ENCODE results near the gene COL8A2. TPM values are rescaled to one million over a fixed set of nuclear protein-coding genes. Genes with fewer than 3 reads are reported as not detected.

COL8A2 gene
- total and polyA plus RNA-seq, 2 experiments from 2014 or later = 0.05 to 0.57 TPM

DNA sequence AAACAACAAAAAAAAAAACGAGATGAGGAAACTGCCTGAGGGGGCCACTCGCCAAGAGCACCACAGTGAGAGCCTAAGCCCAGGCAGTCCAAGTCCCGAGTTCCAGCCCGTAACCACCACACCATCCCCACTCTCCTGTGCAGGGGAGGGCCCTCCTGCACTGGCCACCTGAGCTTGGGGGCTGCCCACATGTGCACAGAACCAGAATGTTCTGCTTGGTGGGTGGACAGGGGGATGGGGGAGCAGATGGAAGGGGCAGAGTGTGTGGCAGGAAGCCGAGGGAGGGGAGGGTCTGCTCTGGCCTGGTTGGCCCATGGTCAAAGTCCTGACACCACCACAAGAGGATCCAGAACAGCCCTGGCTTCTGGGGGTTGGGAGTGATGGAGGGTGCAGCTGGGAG is 18.8 kb downstream of the COL8A2 start:
- H3K4me1 ChIP-seq (ENCODE audit: low read depth) = no peaks in the 10 kb centered on the region
- no peak for DNase-seq (ENCODE audit: low read depth in 1 of 2, low spot score in 1 of 2)
- H3K9me3 ChIP-seq (ENCODE audit: low read depth) = no peaks in the 10 kb centered on the region
- TF ChIP-seq, protein P1, sequence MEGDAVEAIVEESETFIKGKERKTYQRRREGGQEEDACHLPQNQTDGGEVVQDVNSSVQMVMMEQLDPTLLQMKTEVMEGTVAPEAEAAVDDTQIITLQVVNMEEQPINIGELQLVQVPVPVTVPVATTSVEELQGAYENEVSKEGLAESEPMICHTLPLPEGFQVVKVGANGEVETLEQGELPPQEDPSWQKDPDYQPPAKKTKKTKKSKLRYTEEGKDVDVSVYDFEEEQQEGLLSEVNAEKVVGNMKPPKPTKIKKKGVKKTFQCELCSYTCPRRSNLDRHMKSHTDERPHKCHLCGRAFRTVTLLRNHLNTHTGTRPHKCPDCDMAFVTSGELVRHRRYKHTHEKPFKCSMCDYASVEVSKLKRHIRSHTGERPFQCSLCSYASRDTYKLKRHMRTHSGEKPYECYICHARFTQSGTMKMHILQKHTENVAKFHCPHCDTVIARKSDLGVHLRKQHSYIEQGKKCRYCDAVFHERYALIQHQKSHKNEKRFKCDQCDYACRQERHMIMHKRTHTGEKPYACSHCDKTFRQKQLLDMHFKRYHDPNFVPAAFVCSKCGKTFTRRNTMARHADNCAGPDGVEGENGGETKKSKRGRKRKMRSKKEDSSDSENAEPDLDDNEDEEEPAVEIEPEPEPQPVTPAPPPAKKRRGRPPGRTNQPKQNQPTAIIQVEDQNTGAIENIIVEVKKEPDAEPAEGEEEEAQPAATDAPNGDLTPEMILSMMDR (IDR thresholded peaks at IDR 0.05; ENCODE audit: low read depth, low read length) = no peak
- no peak overlapping the region for H3K27ac ChIP-seq
- H3K27me3 ChIP-seq = no peaks in the 10 kb centered on the region
- no peaks in the 10 kb centered on the region for H3K36me3 ChIP-seq
- no peak overlapping the region for H3K4me3 ChIP-seq

GRCh38 chr1:36101546-36101945 is 23.5 kb downstream of the COL8A2 start:
- no peaks in the 10 kb centered on the region for H3K4me1 ChIP-seq (ENCODE audit: low read depth)
- H3K9me3 ChIP-seq (ENCODE audit: low read depth) = no peaks in the 10 kb centered on the region
- H3K36me3 ChIP-seq = no peaks in the 10 kb centered on the region
- TF ChIP-seq, protein P1 (IDR thresholded peaks at IDR 0.05; ENCODE audit: low read depth, low read length) = no peak
- no peak overlapping the region for H3K4me3 ChIP-seq
- DNase-seq (ENCODE audit: low read depth in 1 of 2, low spot score in 1 of 2) = no peak
- H3K27ac ChIP-seq = no peak overlapping the region
- no peaks in the 10 kb centered on the region for H3K27me3 ChIP-seq

- peaks cover 4% of the 10 kb centered on the region for H3K36me3 ChIP-seq
- no peak for DNase-seq (ENCODE audit: low read depth in 1 of 2, low spot score in 1 of 2)
- H3K4me3 ChIP-seq = no peak overlapping the region
- TF ChIP-seq, protein P1 (IDR thresholded peaks at IDR 0.05; ENCODE audit: low read depth, low read length) = no peak
- no peaks in the 10 kb centered on the region for H3K27me3 ChIP-seq
- H3K9me3 ChIP-seq (ENCODE audit: low read depth) = no peaks in the 10 kb centered on the region
- H3K4me1 ChIP-seq (ENCODE audit: low read depth) = no peaks in the 10 kb centered on the region
- no peak overlapping the region for H3K27ac ChIP-seq
These were observed 24.6 kb downstream of the COL8A2 start for GRCh38 chr1:36100376-36100775.

GRCh38 chr1:36099681-36100341 is 25.2 kb downstream of the COL8A2 start:
- no peak overlapping the region for H3K4me3 ChIP-seq
- H3K27me3 ChIP-seq = no peaks in the 10 kb centered on the region
- DNase-seq (ENCODE audit: low read depth in 1 of 2, low spot score in 1 of 2) = peak; percentile 82 to 84
- no peaks in the 10 kb centered on the region for H3K4me1 ChIP-seq (ENCODE audit: low read depth)
- peaks cover 7% of the 10 kb centered on the region for H3K36me3 ChIP-seq
- H3K27ac ChIP-seq = no peak overlapping the region
- TF ChIP-seq, protein P1 (IDR thresholded peaks at IDR 0.05; ENCODE audit: low read depth, low read length) = peak; percentile 65
- H3K9me3 ChIP-seq (ENCODE audit: low read depth) = no peaks in the 10 kb centered on the region

- Histone ChIP-seq H3K4me1 (ENCODE audit: low read depth) (no peaks in the 10 kb centered on the region), H3K9me3 (ENCODE audit: low read depth) (no peaks in the 10 kb centered on the region), H3K27ac (no peak overlapping the region), H3K4me3 (no peak overlapping the region), H3K36me3 (peaks cover 17% of the 10 kb centered on the region), H3K27me3 (no peaks in the 10 kb centered on the region)
- no peak for DNase-seq (ENCODE audit: low read depth in 1 of 2, low spot score in 1 of 2)
- TF ChIP-seq, protein P1 (IDR thresholded peaks at IDR 0.05; ENCODE audit: low read depth, low read length) = no peak
These were observed 26.2 kb downstream of the COL8A2 start for GRCh38 chr1:36098650-36099365.

All from cardiac muscle cell (in vitro differentiated cells and primary cell).